Uterus (tissue), 4 donors: ENCODE data around the gene GMPR. TPM values are rescaled to one million over a fixed set of nuclear protein-coding genes. Genes with fewer than 3 reads are reported as not detected.

Experiments used
- DNase-seq, 2 donors: peaks; one replicate each; pipeline ENCODE4 v3.0.0-alpha.2; 2019 to 2020
- H3K27ac ChIP-seq, 2 donors: fragments of 200-600 bp; sonication (generic); 1 replicate in 1 of 2; 2 replicates in 1 of 2; pipeline ENCODE4 v1.5.1; 2016 to 2018
- H3K27me3 ChIP-seq, 2 donors: fragments of 200-600 bp; sonication (generic); one replicate each; pipeline ENCODE4 v1.5.1; 2018 to 2019; ENCODE audit warnings: control low read depth in 1 of 2
- H3K36me3 ChIP-seq, 2 donors: fragments of 200-600 bp; sonication (generic); one replicate each; pipeline ENCODE4 v1.5.1; 2019; ENCODE audit warnings: control low read depth in 1 of 2
- H3K4me1 ChIP-seq, 2 donors: fragments of 200-600 bp; sonication (generic); one replicate each; pipeline ENCODE4 v1.5.1; 2018 to 2019; ENCODE audit warnings: control low read depth in 1 of 2
- H3K4me3 ChIP-seq, 2 donors: fragments of 200-600 bp; sonication (generic); 1 replicate in 1 of 2; 2 replicates in 1 of 2; pipeline ENCODE4 v1.5.1; 2018 to 2019; ENCODE audit warnings: mild to moderate bottlenecking in 1 of 2
- H3K9me3 ChIP-seq, 2 donors: fragments of 200-600 bp; sonication (generic); one replicate each; pipeline ENCODE4 v1.5.1; 2019; ENCODE audit warnings: control low read depth in 1 of 2
- POLR2A ChIP-seq, 2 donors: fragments of 450-650 bp; IDR thresholded peaks; one replicate each; pipeline ENCODE4 v1.6.1; 2016; ENCODE audit warnings: antibody characterized with exemption in 2 of 2, mild to moderate bottlenecking in 1 of 2, moderate library complexity in 1 of 2
- intact Hi-C: fragments of 100-400 bp; cut with DNase I; formaldehyde crosslinking; loops from one replicate; pipeline ENCODE4 v1.15.1; 2023; ENCODE audit warnings: low total_unique reads
- total RNA-seq, 4 donors: library from RNA; depleted of rRNA in 3 of 4; stranded (reverse); fragments of >200 nt in 3 of 4; gene quantifications; one replicate each; pipeline versions ENCODE4 v1.1.0 to v1.2.4, GENCODE V29; 2014 to 2023
- TF ChIP-seq, protein P1 (sequence below), 4 experiments: fragments of 200-600 bp in 2 of 4; fragments of 450-650 bp in 2 of 4; sonication (generic) in 2 of 4; IDR thresholded peaks; one replicate each; pipeline ENCODE4 v1.5.1; 2016 to 2019; ENCODE audit warnings: antibody characterized with exemption in 4 of 4, mild to moderate bottlenecking in 2 of 4, moderate library complexity in 1 of 4
- donor health status: DM: yes; HTN: yes; CAD: no.

The GMPR gene
- total RNA-seq, 4 donors from 2014 or later = 1.5 to 18.2 (median 10.6) TPM

DNA sequence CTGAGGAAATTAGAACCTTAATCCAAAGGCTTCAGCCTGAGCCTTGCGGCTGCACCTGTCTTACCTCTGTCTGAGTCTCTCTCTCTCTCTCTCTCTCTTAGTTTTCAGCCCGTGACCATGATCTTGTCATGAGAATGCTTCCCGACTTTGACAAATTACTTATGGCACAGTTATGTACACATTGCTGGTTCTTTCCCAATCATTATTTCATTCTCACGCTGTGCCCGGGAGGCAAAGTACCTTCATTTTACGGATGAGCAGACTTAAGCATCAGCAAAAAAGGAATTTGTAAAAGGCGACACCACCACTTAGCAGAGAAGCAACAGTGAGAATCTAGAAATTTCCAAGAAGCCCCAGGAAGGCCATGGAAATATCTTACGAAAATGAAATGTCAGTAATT is 54.6 kb downstream of the GMPR start:
- Histone ChIP-seq H3K27ac (no peak overlapping the region), H3K36me3 (no peaks in the 10 kb centered on the region), H3K4me3 (no peak overlapping the region), H3K9me3 (no peaks in the 10 kb centered on the region), H3K27me3 (no peaks in the 10 kb centered on the region), H3K4me1 (no peaks in the 10 kb centered on the region)
- DNase-seq = no peak
- TF ChIP-seq, protein P1, sequence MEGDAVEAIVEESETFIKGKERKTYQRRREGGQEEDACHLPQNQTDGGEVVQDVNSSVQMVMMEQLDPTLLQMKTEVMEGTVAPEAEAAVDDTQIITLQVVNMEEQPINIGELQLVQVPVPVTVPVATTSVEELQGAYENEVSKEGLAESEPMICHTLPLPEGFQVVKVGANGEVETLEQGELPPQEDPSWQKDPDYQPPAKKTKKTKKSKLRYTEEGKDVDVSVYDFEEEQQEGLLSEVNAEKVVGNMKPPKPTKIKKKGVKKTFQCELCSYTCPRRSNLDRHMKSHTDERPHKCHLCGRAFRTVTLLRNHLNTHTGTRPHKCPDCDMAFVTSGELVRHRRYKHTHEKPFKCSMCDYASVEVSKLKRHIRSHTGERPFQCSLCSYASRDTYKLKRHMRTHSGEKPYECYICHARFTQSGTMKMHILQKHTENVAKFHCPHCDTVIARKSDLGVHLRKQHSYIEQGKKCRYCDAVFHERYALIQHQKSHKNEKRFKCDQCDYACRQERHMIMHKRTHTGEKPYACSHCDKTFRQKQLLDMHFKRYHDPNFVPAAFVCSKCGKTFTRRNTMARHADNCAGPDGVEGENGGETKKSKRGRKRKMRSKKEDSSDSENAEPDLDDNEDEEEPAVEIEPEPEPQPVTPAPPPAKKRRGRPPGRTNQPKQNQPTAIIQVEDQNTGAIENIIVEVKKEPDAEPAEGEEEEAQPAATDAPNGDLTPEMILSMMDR (IDR thresholded peaks at IDR 0.05) = no peak
- no peak for TF ChIP-seq POLR2A (IDR thresholded peaks at IDR 0.05)
- intact Hi-C loops = no loop called here

- no peak for DNase-seq
- Histone ChIP-seq H3K27me3 (no peaks in the 10 kb centered on the region), H3K9me3 (no peaks in the 10 kb centered on the region), H3K27ac (no peak overlapping the region), H3K36me3 (no peaks in the 10 kb centered on the region), H3K4me1 (no peaks in the 10 kb centered on the region), H3K4me3 (no peak overlapping the region)
- no peak for TF ChIP-seq POLR2A (IDR thresholded peaks at IDR 0.05)
- TF ChIP-seq, protein P1 (IDR thresholded peaks at IDR 0.05) = no peak
- intact Hi-C loops = no loop called here
Measured at GRCh38 chr6:16294371-16294770, 56.0 kb downstream of the GMPR start.

DNA sequence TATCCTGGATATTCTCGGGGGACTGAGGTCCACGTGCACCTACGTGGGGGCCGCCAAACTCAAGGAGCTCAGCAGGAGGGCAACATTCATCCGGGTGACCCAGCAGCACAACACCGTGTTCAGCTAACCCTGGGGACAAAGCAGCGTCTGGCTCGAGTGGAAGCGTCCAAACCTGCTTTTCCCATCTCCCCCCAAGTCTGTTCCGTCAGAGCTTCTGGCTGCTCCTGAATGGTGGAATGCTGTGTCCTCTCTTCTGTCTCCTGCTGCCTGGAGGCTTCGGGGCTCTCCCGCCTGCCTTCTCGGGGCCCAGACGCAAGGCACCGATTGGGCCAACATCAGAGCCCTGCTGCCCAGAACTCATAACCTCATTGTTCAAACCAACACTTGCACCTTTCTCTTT is 56.7 kb downstream of the GMPR start:
- Histone ChIP-seq H3K36me3 (no peaks in the 10 kb centered on the region), H3K4me3 (no peak overlapping the region), H3K9me3 (no peaks in the 10 kb centered on the region), H3K27me3 (no peaks in the 10 kb centered on the region), H3K4me1 (no peaks in the 10 kb centered on the region), H3K27ac (no peak overlapping the region)
- TF ChIP-seq, protein P1 (IDR thresholded peaks at IDR 0.05) = no peak
- TF ChIP-seq POLR2A (IDR thresholded peaks at IDR 0.05) = no peak
- intact Hi-C loops = no loop called here
- DNase-seq = no peak

DNA sequence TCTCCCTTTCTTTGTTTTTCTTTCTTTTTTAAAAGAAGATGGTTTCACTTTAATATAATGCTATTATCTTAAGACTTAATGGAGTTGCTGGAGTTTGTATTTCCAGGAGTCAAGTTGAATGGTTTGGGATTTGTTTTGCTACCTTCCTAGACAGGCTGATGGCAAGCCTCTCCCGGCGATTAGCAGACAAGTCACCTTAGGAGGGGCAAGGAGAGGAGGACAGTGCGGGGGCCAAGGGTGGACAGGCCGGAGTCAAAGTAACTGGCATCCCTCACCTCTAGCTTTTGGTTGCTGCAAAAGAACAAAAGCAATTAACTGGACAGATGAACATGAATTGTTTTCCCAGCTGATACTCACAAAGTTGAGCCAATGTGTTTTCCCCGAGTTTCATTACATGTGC is 57.1 kb downstream of the GMPR start:
- H3K4me3 ChIP-seq = no peak overlapping the region
- no peaks in the 10 kb centered on the region for H3K9me3 ChIP-seq
- no peaks in the 10 kb centered on the region for H3K36me3 ChIP-seq
- H3K27me3 ChIP-seq = no peaks in the 10 kb centered on the region
- H3K27ac ChIP-seq = no peak overlapping the region
- intact Hi-C loops = no loop called here
- TF ChIP-seq POLR2A (IDR thresholded peaks at IDR 0.05) = no peak
- TF ChIP-seq, protein P1 (IDR thresholded peaks at IDR 0.05) = no peak
- H3K4me1 ChIP-seq = no peaks in the 10 kb centered on the region
- no peak for DNase-seq

DNA sequence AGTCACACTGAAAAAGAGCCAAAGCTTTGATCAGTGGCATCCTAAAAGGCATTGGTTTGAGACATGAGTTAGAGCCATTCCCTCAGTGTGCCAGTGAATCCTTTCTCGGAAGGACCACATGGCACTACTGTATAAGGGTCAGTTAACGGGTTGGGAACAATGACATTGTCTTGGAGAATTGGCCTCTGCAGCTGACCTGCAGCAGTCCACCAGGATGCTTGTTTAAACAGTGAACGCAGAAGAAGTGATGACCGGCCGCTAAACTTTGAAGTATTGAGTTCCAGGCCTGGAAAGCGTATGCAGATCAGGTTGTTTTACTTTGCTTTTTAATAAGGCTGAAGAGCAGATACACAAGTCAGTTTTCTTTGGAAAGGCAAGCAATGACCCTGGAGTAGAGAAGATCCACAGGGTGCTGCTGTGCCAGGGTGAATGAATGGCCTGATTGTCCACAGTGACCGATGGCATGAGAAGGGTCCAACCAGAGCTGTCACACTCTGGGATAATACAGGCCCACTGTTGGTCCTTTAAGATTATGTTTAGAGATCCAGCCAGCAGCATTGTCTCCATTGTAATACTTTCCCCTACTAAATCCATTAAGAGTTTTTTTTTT is 57.8 kb downstream of the GMPR start:
- Histone ChIP-seq H3K36me3 (no peaks in the 10 kb centered on the region), H3K4me1 (no peaks in the 10 kb centered on the region), H3K27me3 (no peaks in the 10 kb centered on the region), H3K4me3 (no peak overlapping the region), H3K27ac (no peak overlapping the region), H3K9me3 (no peaks in the 10 kb centered on the region)
- intact Hi-C loops = no loop called here
- DNase-seq = no peak
- TF ChIP-seq, protein P1 (IDR thresholded peaks at IDR 0.05) = no peak
- TF ChIP-seq POLR2A (IDR thresholded peaks at IDR 0.05) = no peak
